ENCODE measurements around the gene ERN2. TPM values are rescaled to one million over a fixed set of nuclear protein-coding genes. Genes with fewer than 3 reads are reported as not detected.

ERN2 gene
- total RNA-seq, 1 experiment from 2014 or later, result 0.47 TPM

Other genes starting within 250 kb of the ERN2 start
- 68.3 TPM for gene GGA2, start 202.7 kb downstream of the ERN2 start, total RNA-seq (2021; ENCODE audit: unreplicated experiment)
- gene EARS2, start 155.9 kb downstream of the ERN2 start, total RNA-seq (2021; ENCODE audit: unreplicated experiment), result 35.6 TPM
- 89.6 TPM for gene UBFD1, start 155.5 kb downstream of the ERN2 start, total RNA-seq (2021; ENCODE audit: unreplicated experiment)
- gene NDUFAB1, start 116.9 kb downstream of the ERN2 start, total RNA-seq (2021; ENCODE audit: unreplicated experiment), result 169 TPM
- gene PALB2, start 71.9 kb downstream of the ERN2 start, total RNA-seq (2021; ENCODE audit: unreplicated experiment), result 15.6 TPM
- 42.9 TPM for gene DCTN5, start 71.8 kb downstream of the ERN2 start, total RNA-seq (2021; ENCODE audit: unreplicated experiment)
- 144 TPM for gene PLK1, start 34.3 kb downstream of the ERN2 start, total RNA-seq (2021; ENCODE audit: unreplicated experiment)
- not detected for gene CHP2, start 41.8 kb upstream of the ERN2 start, total RNA-seq (2021; ENCODE audit: unreplicated experiment)
- 0.89 TPM for gene PRKCB, start 122.8 kb upstream of the ERN2 start, total RNA-seq (2021; ENCODE audit: unreplicated experiment)